ENCODE results near the gene NLRP8.
"Not testable (repeated sequence)": the region's sequence is repeated elsewhere in the genome, so short reads cannot be mapped to it uniquely, and the experiment has no call there.

DNA sequence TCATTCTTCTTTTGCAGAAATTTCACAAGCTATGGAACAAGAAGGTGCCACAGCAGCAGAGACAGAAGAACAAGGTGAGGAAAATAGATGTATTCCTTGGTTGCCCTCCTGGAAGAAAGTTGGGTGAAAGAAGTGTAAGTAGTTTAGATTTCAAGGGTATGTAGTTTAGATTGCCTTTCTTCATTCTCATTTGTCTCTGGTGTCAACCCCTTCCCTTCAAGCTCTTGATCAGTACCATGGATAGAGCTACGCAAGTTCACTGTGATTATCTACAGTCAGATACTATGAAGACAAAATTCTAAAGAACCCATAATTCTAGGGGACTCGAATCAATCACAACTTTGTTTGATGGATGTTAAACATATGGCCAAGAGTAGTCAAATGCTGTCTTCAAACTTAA lies 71.7 kb downstream of the NLRP8 start:
- TF ChIP-seq, protein P1, sequence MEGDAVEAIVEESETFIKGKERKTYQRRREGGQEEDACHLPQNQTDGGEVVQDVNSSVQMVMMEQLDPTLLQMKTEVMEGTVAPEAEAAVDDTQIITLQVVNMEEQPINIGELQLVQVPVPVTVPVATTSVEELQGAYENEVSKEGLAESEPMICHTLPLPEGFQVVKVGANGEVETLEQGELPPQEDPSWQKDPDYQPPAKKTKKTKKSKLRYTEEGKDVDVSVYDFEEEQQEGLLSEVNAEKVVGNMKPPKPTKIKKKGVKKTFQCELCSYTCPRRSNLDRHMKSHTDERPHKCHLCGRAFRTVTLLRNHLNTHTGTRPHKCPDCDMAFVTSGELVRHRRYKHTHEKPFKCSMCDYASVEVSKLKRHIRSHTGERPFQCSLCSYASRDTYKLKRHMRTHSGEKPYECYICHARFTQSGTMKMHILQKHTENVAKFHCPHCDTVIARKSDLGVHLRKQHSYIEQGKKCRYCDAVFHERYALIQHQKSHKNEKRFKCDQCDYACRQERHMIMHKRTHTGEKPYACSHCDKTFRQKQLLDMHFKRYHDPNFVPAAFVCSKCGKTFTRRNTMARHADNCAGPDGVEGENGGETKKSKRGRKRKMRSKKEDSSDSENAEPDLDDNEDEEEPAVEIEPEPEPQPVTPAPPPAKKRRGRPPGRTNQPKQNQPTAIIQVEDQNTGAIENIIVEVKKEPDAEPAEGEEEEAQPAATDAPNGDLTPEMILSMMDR (IDR thresholded peaks at IDR 0.05): not testable (repeated sequence)
- not testable (repeated sequence) for TF ChIP-seq POLR2A (IDR thresholded peaks at IDR 0.05)

Measured in right lobe of liver (tissue), 4 donors.